Hepatocyte (in vitro differentiated cells): ENCODE data around the gene QRICH2.

Experiments used
- CTCF ChIP-seq: fragments of 200-600 bp; sonication (generic); IDR thresholded peaks from 2 replicates; pipeline ENCODE4 v1.5.1; 2016; ENCODE audit warnings: antibody characterized with exemption, mild to moderate bottlenecking; ENCODE audit not compliant: poor library complexity
- EZH2 ChIP-seq: fragments of 200-600 bp; sonication (generic); IDR thresholded peaks from 2 replicates; pipeline ENCODE4 v1.6.1; 2016; ENCODE audit warnings: antibody characterized with exemption, mild to moderate bottlenecking, borderline replicate concordance

GRCh38 chr17:76250141-76250540 is 57.9 kb downstream of the QRICH2 start:
- TF ChIP-seq CTCF (no peak), EZH2 (no peak)
